DOHH2 (cell line): ENCODE data around the gene ZBTB44.

ENCODE experiments used
- EZH2phosphoT487 ChIP-seq: fragments of 200-600 bp; sonication (generic); IDR thresholded peaks from 2 replicates; pipeline ENCODE4 v1.6.1; 2017; ENCODE audit warnings: borderline replicate concordance, mild to moderate bottlenecking, antibody characterized with exemption, low read length, moderate library complexity, mixed read lengths
- TF ChIP-seq, protein P1 (sequence below): fragments of 200-600 bp; sonication (generic); IDR thresholded peaks from one replicate; pipeline ENCODE4 v1.5.1; 2014; ENCODE audit warnings: antibody characterized with exemption, mild to moderate bottlenecking, low read depth, low read length; ENCODE audit not compliant: poor library complexity, severe bottlenecking

DNA sequence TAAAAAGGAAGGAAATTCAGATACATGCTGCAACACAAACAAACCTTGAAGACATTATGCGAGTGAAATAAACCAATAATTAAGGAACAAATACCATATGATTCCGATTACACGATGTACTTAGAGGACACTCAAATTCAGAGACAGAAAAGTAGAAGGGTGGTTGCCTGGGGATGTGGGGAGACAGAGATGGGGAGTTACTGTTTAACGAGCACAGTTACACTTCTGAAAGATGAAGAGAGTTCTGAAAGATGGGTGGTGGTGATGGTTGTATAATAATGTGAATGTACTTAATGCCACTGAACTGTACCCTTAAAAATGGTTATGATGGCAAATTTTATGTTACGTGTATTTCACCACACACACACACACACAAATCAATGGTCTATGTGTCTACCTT, 14.7 kb downstream of the ZBTB44 start:
- TF ChIP-seq, protein P1, sequence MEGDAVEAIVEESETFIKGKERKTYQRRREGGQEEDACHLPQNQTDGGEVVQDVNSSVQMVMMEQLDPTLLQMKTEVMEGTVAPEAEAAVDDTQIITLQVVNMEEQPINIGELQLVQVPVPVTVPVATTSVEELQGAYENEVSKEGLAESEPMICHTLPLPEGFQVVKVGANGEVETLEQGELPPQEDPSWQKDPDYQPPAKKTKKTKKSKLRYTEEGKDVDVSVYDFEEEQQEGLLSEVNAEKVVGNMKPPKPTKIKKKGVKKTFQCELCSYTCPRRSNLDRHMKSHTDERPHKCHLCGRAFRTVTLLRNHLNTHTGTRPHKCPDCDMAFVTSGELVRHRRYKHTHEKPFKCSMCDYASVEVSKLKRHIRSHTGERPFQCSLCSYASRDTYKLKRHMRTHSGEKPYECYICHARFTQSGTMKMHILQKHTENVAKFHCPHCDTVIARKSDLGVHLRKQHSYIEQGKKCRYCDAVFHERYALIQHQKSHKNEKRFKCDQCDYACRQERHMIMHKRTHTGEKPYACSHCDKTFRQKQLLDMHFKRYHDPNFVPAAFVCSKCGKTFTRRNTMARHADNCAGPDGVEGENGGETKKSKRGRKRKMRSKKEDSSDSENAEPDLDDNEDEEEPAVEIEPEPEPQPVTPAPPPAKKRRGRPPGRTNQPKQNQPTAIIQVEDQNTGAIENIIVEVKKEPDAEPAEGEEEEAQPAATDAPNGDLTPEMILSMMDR = no peak
- no peak for TF ChIP-seq EZH2phosphoT487
